ENCODE measurements around the gene CDK16.

GRCh38 chrX:47266643-47267042 is 48.2 kb downstream of the CDK16 start:
- TF ChIP-seq CTCF (conservative IDR thresholded peaks at IDR 0.05; ENCODE audit: low read depth, low read length) (no peak), POLR2A (IDR thresholded peaks at IDR 0.05; ENCODE audit: low read depth, low read length) (no peak), CEBPB (IDR thresholded peaks at IDR 0.05; ENCODE audit: low read depth, low read length) (no peak), NFE2L2 (IDR thresholded peaks at IDR 0.05; ENCODE audit: low read depth, low read length) (no peak), MAFK (IDR thresholded peaks at IDR 0.05; ENCODE audit: low read depth, low read length) (no peak), ELK1 (IDR thresholded peaks at IDR 0.05; ENCODE audit: borderline replicate concordance, low read depth, low read length) (no peak), RAD21 (IDR thresholded peaks at IDR 0.05; ENCODE audit: low read length) (no peak), USF2 (IDR thresholded peaks at IDR 0.05; ENCODE audit: low read depth, low read length) (no peak), MAZ (IDR thresholded peaks at IDR 0.05; ENCODE audit: borderline replicate concordance, low read depth, low read length) (no peak), MXI1 (IDR thresholded peaks at IDR 0.05; ENCODE audit: borderline replicate concordance, low read depth, low read length) (no peak), CHD1 (IDR thresholded peaks at IDR 0.05; ENCODE audit: low read depth, low read length) (no peak), RCOR1 (IDR thresholded peaks at IDR 0.05; ENCODE audit: insufficient replicate concordance, low read length) (no peak), RFX5 (IDR thresholded peaks at IDR 0.05; ENCODE audit: low read depth, low read length) (no peak), SMC3 (IDR thresholded peaks at IDR 0.05; ENCODE audit: low read depth, low read length) (no peak)
